D721Med (cell line): ENCODE data around the gene CDK5RAP2.

ENCODE experiments used
- DNase-seq: peaks from one replicate; pipeline ENCODE4 v3.0.0; 2011; ENCODE audit warnings: low spot score; ENCODE audit not compliant: insufficient read length
- FAIRE-seq: peaks from 2 replicates; lab custom pipeline; 2011; peaks lifted over from hg19 to GRCh38; lab: Jason Lieb, UNC
- TF ChIP-seq, protein P1 (sequence below): IDR thresholded peaks from 2 replicates; pipeline ENCODE4 v1.5.1; 2012; ENCODE audit warnings: mild to moderate bottlenecking, control low read depth; ENCODE audit not compliant: insufficient read depth; ENCODE audit errors: missing control alignments

Gene CDK5RAP2

DNA sequence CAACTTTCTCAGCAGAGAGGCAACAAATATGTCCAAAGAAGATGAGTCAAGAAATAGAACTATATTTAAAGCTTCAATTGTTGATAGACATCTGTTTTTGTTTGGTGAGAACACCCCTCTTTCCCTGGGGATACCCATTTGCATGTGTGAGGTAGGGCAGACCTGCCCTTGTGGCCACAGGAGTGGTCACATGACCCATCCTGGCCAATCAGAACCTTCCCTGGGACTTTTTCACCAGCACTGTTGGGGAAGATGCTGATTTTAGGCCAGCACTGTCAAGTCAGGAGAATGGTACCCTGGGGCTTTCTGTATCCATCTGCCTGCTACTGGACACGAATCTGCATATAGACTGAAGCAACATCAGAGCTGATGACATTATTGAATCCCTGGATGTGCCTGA is 211.2 kb downstream of the CDK5RAP2 start:
- no peak for DNase-seq
- TF ChIP-seq, protein P1, sequence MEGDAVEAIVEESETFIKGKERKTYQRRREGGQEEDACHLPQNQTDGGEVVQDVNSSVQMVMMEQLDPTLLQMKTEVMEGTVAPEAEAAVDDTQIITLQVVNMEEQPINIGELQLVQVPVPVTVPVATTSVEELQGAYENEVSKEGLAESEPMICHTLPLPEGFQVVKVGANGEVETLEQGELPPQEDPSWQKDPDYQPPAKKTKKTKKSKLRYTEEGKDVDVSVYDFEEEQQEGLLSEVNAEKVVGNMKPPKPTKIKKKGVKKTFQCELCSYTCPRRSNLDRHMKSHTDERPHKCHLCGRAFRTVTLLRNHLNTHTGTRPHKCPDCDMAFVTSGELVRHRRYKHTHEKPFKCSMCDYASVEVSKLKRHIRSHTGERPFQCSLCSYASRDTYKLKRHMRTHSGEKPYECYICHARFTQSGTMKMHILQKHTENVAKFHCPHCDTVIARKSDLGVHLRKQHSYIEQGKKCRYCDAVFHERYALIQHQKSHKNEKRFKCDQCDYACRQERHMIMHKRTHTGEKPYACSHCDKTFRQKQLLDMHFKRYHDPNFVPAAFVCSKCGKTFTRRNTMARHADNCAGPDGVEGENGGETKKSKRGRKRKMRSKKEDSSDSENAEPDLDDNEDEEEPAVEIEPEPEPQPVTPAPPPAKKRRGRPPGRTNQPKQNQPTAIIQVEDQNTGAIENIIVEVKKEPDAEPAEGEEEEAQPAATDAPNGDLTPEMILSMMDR, result no peak
- no peak for FAIRE-seq

DNA sequence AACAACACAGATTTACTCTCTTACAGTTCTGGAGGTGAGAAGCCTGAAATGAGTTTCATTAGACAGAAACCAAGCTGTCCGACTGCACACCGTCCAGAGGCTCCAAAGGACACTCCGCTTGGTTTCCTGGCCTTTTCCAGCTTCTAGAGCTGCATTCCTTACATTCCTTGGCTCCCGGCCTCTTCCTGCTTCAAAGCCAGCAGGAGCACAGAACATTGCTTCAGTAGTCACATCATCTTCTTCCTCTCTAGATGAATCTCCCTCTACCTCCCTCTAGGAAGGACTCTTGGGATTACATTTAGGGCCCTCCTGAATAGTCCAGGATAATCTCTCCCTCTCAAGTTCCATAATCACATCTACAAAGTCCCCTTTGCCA is 213.3 kb downstream of the CDK5RAP2 start:
- no peak for FAIRE-seq

DNA sequence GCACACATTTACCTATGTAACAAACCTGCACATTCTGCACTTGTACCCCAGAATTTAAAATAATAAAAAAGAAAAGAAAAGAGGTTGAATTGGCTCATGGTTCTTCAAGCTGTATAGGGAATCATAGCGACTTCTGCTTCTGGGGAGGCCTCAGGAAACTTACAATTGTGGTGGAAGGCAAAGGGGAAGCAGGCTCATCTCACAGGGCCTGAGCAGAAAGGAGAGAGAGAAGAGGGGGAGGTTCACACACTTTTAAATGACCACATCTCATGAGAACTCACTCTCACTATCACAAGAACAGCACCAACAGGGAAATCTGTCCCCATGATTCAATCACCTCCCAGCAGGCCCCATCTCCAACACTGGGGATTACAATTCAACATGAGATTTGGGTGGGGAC is 214.6 kb downstream of the CDK5RAP2 start:
- no peak for DNase-seq
- FAIRE-seq, result no peak
- TF ChIP-seq, protein P1, result no peak

More for the DNA sequence above, 213.3 kb downstream of the CDK5RAP2 start:
- no peak for DNase-seq
- TF ChIP-seq, protein P1, result no peak

DNA sequence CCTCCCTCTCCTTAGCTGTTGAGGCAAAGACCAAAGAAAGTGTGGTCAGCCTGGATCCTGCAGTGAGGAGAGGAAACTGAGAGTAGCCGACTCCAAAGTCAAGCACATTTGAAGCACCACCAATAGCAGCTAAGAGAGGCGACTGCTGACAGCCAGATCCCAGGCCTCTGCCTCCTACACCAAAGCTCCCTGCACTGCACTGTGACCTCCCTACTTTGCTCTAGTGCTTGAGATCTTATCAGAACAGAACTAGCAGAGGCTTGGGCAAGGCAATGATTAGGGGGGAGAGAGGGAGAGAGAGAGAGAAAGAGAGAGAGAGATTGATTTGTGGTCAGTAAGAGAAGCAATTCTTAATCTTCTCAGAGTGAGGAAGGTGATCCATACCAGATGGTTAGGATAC is 216.3 kb downstream of the CDK5RAP2 start:
- DNase-seq (no peak), FAIRE-seq (no peak)
- TF ChIP-seq, protein P1, result no peak

DNA sequence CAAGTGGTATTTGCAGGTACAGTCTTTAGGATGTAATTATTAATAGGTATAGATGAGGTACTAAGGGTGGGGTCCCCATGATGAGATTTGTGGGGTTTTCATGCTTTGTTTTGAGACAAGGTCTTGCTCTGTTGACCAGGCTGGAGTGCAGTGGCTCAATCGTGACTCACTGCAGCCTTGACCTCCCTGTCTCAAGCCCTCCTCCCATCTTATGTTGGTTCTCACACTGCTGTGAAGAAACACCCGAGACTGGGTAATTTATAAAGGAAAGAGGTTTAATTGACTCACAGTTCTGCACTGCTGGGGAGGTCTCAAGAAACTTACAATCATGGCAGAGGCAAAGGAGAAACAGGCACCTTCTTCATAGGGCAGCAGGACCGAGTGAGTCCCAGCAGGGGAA is 217.5 kb downstream of the CDK5RAP2 start:
- TF ChIP-seq, protein P1, result no peak
- FAIRE-seq (no peak), DNase-seq (no peak)

DNA sequence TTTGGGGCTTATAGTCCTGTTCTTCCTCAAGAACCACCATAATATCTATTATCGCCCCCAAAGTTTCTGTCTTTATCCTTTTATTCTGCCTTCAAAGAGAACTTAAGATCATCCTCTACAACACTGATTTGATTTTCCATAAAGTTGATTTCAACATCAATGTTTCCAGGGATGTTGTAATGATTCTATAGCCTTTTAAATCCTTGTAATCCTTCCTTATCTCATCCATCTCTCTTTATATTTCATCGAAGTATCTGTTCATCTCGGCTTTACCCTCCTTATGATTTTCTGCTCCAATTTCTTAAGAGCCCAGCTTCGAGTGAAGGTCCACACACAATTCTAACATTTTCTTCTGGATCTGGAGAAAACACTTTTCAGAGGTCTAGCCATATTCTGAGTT is 218.4 kb downstream of the CDK5RAP2 start:
- no peak for DNase-seq
- TF ChIP-seq, protein P1, result no peak
- FAIRE-seq, result peak; percentile 6

DNA sequence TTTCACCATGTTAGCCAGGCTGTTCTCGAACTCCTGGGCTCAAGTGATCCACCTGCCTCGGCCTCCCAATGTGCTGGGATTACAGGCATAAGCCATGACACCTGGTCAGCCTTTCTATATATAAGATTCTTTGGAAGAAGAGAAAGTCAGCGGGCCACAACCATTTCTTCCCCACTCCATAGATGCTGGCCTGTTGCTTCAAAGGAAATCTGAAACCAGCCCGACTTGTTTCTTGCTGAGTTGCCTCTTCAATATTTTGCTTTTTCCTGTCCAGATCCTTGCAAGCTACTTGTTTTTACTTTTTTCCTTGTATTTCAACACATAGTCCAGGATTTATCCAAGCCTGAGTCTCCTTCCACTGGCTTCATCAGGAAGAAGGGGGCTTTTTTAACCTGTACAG is 219.5 kb downstream of the CDK5RAP2 start:
- TF ChIP-seq, protein P1, result no peak
- FAIRE-seq, result no peak
- no peak for DNase-seq
